A549 (cell line): Measurements from ENCODE around the gene CD68. TPM values are rescaled to one million over a fixed set of nuclear protein-coding genes. Genes with fewer than 3 reads are reported as not detected.

Experiments
- ATAC-seq, 2 experiments: fragments of 200-7000 bp in 1 of 2; fragments of >200 bp in 1 of 2; cut with Nextera tagmentation in 1 of 2; cut with Tn5 transposase in 1 of 2; 3 replicates each; pipeline versions ENCODE4 v1.8.0 to v1.9.1; 2018 to 2020; ENCODE audit warnings: mild to moderate bottlenecking in 1 of 2, moderate library complexity in 1 of 2
- CTCF ChIA-PET: fragments of 300-600 bp; sonication (Branson Sonifier 250); formaldehyde crosslinking; extraction: SDS; loops from one replicate; lab custom pipeline; 2021; ENCODE audit warnings: antibody characterized with exemption, inconsistent platforms; lab: Yijun Ruan, JAX
- POLR2A ChIA-PET: fragments of 350-600 bp; formaldehyde crosslinking; extraction: SDS; loops from one replicate; lab custom pipeline; 2021; ENCODE audit warnings: antibody characterized with exemption, inconsistent platforms; lab: Yijun Ruan, JAX
- DNase-seq, 2 experiments: peaks; one replicate each; pipeline versions ENCODE4 v3.0.0 to v3.0.0-alpha.2; 2011 to 2016; ENCODE audit warnings: low read depth in 1 of 2, low spot score in 1 of 2
- FAIRE-seq: peaks from 2 replicates; lab custom pipeline; 2011; peaks lifted over from hg19 to GRCh38; lab: Jason Lieb, UNC
- H3K27ac ChIP-seq, 2 experiments: fragments of >200 bp; sonication (Bioruptor Twin); formaldehyde crosslinking; 3 replicates each; pipeline ENCODE4 v1.5.1; 2016 to 2017
- H3K4me1 ChIP-seq: fragments of >200 bp; sonication (Bioruptor Twin); formaldehyde crosslinking; 3 replicates; pipeline ENCODE4 v1.6.1; 2016
- H3K4me2 ChIP-seq: fragments of >200 bp; sonication (Bioruptor Twin); formaldehyde crosslinking; 3 replicates; pipeline ENCODE4 v1.6.1; 2016
- H3K4me3 ChIP-seq: fragments of >200 bp; sonication (Bioruptor Twin); formaldehyde crosslinking; 3 replicates; pipeline ENCODE4 v1.5.1; 2016
- H3K9me3 ChIP-seq: fragments of >200 bp; sonication (Bioruptor Twin); formaldehyde crosslinking; 3 replicates; pipeline ENCODE4 v1.6.1; 2016
- ATOH8 ChIP-seq: fragments of 250-450 bp; sonication (Bioruptor Pico); IDR thresholded peaks from 2 replicates; pipeline ENCODE4 v1.5.0; 2020; ENCODE audit warnings: low read depth, mild to moderate bottlenecking, moderate library complexity
- BCL3 ChIP-seq: fragments of >200 bp; sonication (Bioruptor Twin); formaldehyde crosslinking; IDR thresholded peaks from 3 replicates; pipeline ENCODE4 v1.6.1; 2016
- BHLHE40 ChIP-seq: IDR thresholded peaks from 2 replicates; pipeline ENCODE4 v1.6.1; 2012; ENCODE audit warnings: low read depth, low read length, inconsistent platforms
- CBX2 ChIP-seq: fragments of 200-600 bp; sonication (generic); IDR thresholded peaks from 2 replicates; pipeline ENCODE4 v1.6.1; 2016; ENCODE audit warnings: low read depth, mild to moderate bottlenecking, borderline replicate concordance
- CEBPB ChIP-seq, 2 experiments: fragments of >200 bp in 1 of 2; sonication (Bioruptor Twin) in 1 of 2; formaldehyde crosslinking in 1 of 2; IDR thresholded peaks; 2 replicates each; pipeline ENCODE4 v1.6.1; 2012 to 2016
- CHD4 ChIP-seq: fragments of 200-600 bp; sonication (generic); IDR thresholded peaks from 2 replicates; pipeline ENCODE4 v1.6.1; 2016; ENCODE audit warnings: antibody characterized with exemption, mild to moderate bottlenecking, borderline replicate concordance
- EHMT2 ChIP-seq: fragments of 200-600 bp; sonication (generic); IDR thresholded peaks from 2 replicates; pipeline ENCODE4 v1.6.1; 2016; ENCODE audit warnings: antibody characterized with exemption, low read depth, mild to moderate bottlenecking, moderate library complexity
- ELK1 ChIP-seq: fragments of 150-350 bp; IDR thresholded peaks from 2 replicates; pipeline ENCODE4 v1.6.1; 2014; ENCODE audit warnings: low read depth, mild to moderate bottlenecking, low read length
- EP300 ChIP-seq, 2 experiments: fragments of >200 bp; sonication (Bioruptor Twin); formaldehyde crosslinking; IDR thresholded peaks; 2 replicates in 1 of 2; 3 replicates in 1 of 2; pipeline ENCODE4 v1.6.1; 2016 to 2017
- FOSB ChIP-seq: fragments of 250-450 bp; sonication (Bioruptor Pico); IDR thresholded peaks from 2 replicates; pipeline ENCODE4 v1.5.0; 2020; ENCODE audit warnings: mild to moderate bottlenecking, moderate library complexity
- FOXS1 ChIP-seq: fragments of 250-450 bp; sonication (Bioruptor Pico); IDR thresholded peaks from 2 replicates; pipeline ENCODE4 v1.5.0; 2020; ENCODE audit warnings: mild to moderate bottlenecking, moderate library complexity
- GATA3 ChIP-seq: IDR thresholded peaks from 2 replicates; pipeline ENCODE4 v1.6.1; 2012; ENCODE audit warnings: borderline replicate concordance
- HDAC2 ChIP-seq: fragments of 200-600 bp; sonication (generic); IDR thresholded peaks from 2 replicates; pipeline ENCODE4 v1.6.1; 2016
- HOXA7 ChIP-seq: fragments of 250-450 bp; sonication (Bioruptor Pico); IDR thresholded peaks from 2 replicates; pipeline ENCODE4 v1.5.0; 2020; ENCODE audit warnings: mild to moderate bottlenecking, moderate library complexity
- HOXB5 ChIP-seq: fragments of 250-450 bp; sonication (Bioruptor Pico); IDR thresholded peaks from 2 replicates; pipeline ENCODE4 v1.5.0; 2020; ENCODE audit warnings: mild to moderate bottlenecking, moderate library complexity
- KDM1A ChIP-seq: fragments of 200-600 bp; sonication (generic); IDR thresholded peaks from 2 replicates; pipeline ENCODE4 v1.6.1; 2016; ENCODE audit warnings: low read depth, mild to moderate bottlenecking
- KDM5A ChIP-seq: fragments of 200-600 bp; sonication (generic); IDR thresholded peaks from 2 replicates; pipeline ENCODE4 v1.6.1; 2016; ENCODE audit warnings: antibody characterized with exemption, mild to moderate bottlenecking
- MAFK ChIP-seq: fragments of 450-650 bp; IDR thresholded peaks from 2 replicates; pipeline ENCODE4 v1.6.1; 2014; ENCODE audit not compliant: partially characterized antibody
- MAZ ChIP-seq: fragments of 150-350 bp; IDR thresholded peaks from 2 replicates; pipeline ENCODE4 v1.6.1; 2014; ENCODE audit warnings: antibody characterized with exemption, low read depth, low read length, borderline replicate concordance
- NFE2L2 ChIP-seq: fragments of 150-350 bp; conservative IDR thresholded peaks from 2 replicates; pipeline ENCODE4 v1.6.1; 2014; ENCODE audit warnings: low read length
- NR3C1 ChIP-seq: fragments of >200 bp; sonication (Bioruptor Twin); formaldehyde crosslinking; IDR thresholded peaks from 3 replicates; pipeline ENCODE4 v1.6.1; 2017
- PHF8 ChIP-seq: fragments of 200-600 bp; sonication (generic); IDR thresholded peaks from 2 replicates; pipeline ENCODE4 v1.6.1; 2016; ENCODE audit warnings: low read depth, mild to moderate bottlenecking, antibody characterized with exemption, moderate library complexity, borderline replicate concordance
- POLR2A ChIP-seq: IDR thresholded peaks from 2 replicates; pipeline ENCODE4 v1.6.1; 2012; ENCODE audit warnings: mild to moderate bottlenecking, low read length
- RARB ChIP-seq: fragments of 250-450 bp; sonication (Bioruptor Pico); IDR thresholded peaks from 2 replicates; pipeline ENCODE4 v1.8.0; 2021; ENCODE audit warnings: mild to moderate bottlenecking, moderate library complexity
- RNF2 ChIP-seq: fragments of 200-600 bp; sonication (generic); IDR thresholded peaks from 2 replicates; pipeline ENCODE4 v1.6.1; 2016; ENCODE audit warnings: low read depth, mild to moderate bottlenecking, antibody characterized with exemption, moderate library complexity, borderline replicate concordance
- SMC3 ChIP-seq: fragments of >200 bp; sonication (Bioruptor Twin); formaldehyde crosslinking; IDR thresholded peaks from 3 replicates; pipeline ENCODE4 v1.6.1; 2018; ENCODE audit warnings: inconsistent platforms
- TFCP2L1 ChIP-seq: fragments of 250-450 bp; sonication (Bioruptor Pico); IDR thresholded peaks from 2 replicates; pipeline ENCODE4 v1.5.0; 2021; ENCODE audit warnings: mild to moderate bottlenecking
- ZC3H11A ChIP-seq: fragments of 450-650 bp; IDR thresholded peaks from 2 replicates; pipeline ENCODE4 v1.6.1; 2014; ENCODE audit warnings: antibody characterized with exemption, mild to moderate bottlenecking
- ZNF302 ChIP-seq: fragments of 250-450 bp; sonication (Bioruptor Pico); IDR thresholded peaks from 2 replicates; pipeline ENCODE4 v1.9.0; 2021; ENCODE audit warnings: inconsistent platforms, mild to moderate bottlenecking, moderate library complexity
- WGBS: methylation state at CpG from one replicate; pipeline ENCODE4 v1.1.6; 2017; ENCODE audit errors: missing lambda C conversion rate; 5-methylcytosine and 5-hydroxymethylcytosine counted together
- polyA plus RNA-seq, 4 experiments: library from polyadenylated mRNA; depleted of rRNA in 3 of 4; stranded (reverse); fragments of >200 nt; fragmentation: RNase III in 1 of 4; extraction: RNeasy Plus Mini Kit Qiagen cat#74134 plus additional on column Dnase treatment in 1 of 4; gene quantifications; 2 replicates in 3 of 4; 3 replicates in 1 of 4; pipeline ENCODE4 v1.2.3, GENCODE V29; 2011 to 2017
- TF ChIP-seq, protein P1 (sequence below): IDR thresholded peaks from 2 replicates; pipeline ENCODE4 v1.6.1; 2012; ENCODE audit warnings: low read depth, borderline replicate concordance
- TF ChIP-seq, protein P2 (sequence below): IDR thresholded peaks from 2 replicates; pipeline ENCODE4 v1.6.1; 2012

CD68 gene
- polyA plus RNA-seq, 2 of the 4 experiments (the other 2 are of a cell fraction), result 9.8 to 17.7 TPM

GRCh38 chr17:7611635-7612293 is 32.3 kb downstream of the CD68 start:
- H3K9me3 ChIP-seq, result no peaks in the 10 kb centered on the region
- H3K4me1 ChIP-seq, result peaks cover 29% of the 10 kb centered on the region
- no peak for DNase-seq
- FAIRE-seq, result no peak
- 68% methylated on average over 3 of the region's 3 CpGs for WGBS
- H3K27ac ChIP-seq, result peak overlapping the region; percentile 40 to 66; a peak in 5 of 6 replicates
- no peak for ATAC-seq
- H3K4me2 ChIP-seq, result peak overlapping the region; percentile 91
- ChIA-PET CTCF (interaction anchor here (0.6 to 7.7 kb wide), 13 partner anchors 11 to 149 kb away, joined by 3 to 56 read pairs (median 5); partner anchors contain the start of genes SAT2, SOX15, TP53 and WRAP53), POLR2A (interaction anchor here (1.1 to 6.1 kb wide), 2 partner anchors 40 to 76 kb away, joined by 3 to 58 read pairs; partner anchors contain the start of genes ATP1B2, TP53 and WRAP53)
- peak; percentile 82 for TF ChIP-seq NFE2L2
- peak; percentile 99 for TF ChIP-seq MAFK
- no peak for TF ChIP-seq KDM1A
- no peak overlapping the region for H3K4me3 ChIP-seq

GRCh38 chr17:7612294-7612640 is 32.8 kb downstream of the CD68 start:
- no peaks in the 10 kb centered on the region for H3K9me3 ChIP-seq
- FAIRE-seq (peak; percentile 51), DNase-seq (no peak), ATAC-seq (no peak)
- H3K4me2 ChIP-seq, result peak overlapping the region; percentile 91
- peaks cover 29% of the 10 kb centered on the region for H3K4me1 ChIP-seq
- peak overlapping the region; percentile 40 to 66; a peak in 4 of 6 replicates for H3K27ac ChIP-seq
- TF ChIP-seq FOXS1 (CRISPR knock-in tag), result no peak
- TF ChIP-seq NR3C1, result no peak
- TF ChIP-seq MAFK, result no peak
- no peak for TF ChIP-seq HDAC2
- no peak for TF ChIP-seq ZC3H11A
- no peak for TF ChIP-seq FOSB (CRISPR knock-in tag)
- TF ChIP-seq HOXA7 (CRISPR knock-in tag), result no peak
- TF ChIP-seq ELK1, result no peak
- TF ChIP-seq HOXB5 (CRISPR knock-in tag), result no peak
- no peak for TF ChIP-seq BHLHE40
- TF ChIP-seq MAZ, result no peak
- no peak for TF ChIP-seq EP300 (IDR thresholded peaks at IDR 0.05)
- no peak for TF ChIP-seq NFE2L2
- no peak for TF ChIP-seq KDM5A
- no peak for TF ChIP-seq RNF2
- TF ChIP-seq CEBPB (IDR thresholded peaks at IDR 0.05), result no peak
- TF ChIP-seq CBX2, result no peak
- TF ChIP-seq CHD4, result no peak
- TF ChIP-seq PHF8, result no peak
- ChIA-PET POLR2A (interaction anchor here (6.1 kb wide), 1 partner anchor 75 kb away, joined by 58 read pairs; the partner anchor contains the start of genes TP53 and WRAP53), CTCF (interaction anchor here (0.9 to 7.7 kb wide), 9 partner anchors 11 to 150 kb away, joined by 3 to 56 read pairs (median 5); partner anchors contain the start of genes SAT2, SOX15, TP53 and WRAP53)
- WGBS, result 96% methylated on average over 1 of the region's 1 CpG
- no peak overlapping the region for H3K4me3 ChIP-seq

DNA sequence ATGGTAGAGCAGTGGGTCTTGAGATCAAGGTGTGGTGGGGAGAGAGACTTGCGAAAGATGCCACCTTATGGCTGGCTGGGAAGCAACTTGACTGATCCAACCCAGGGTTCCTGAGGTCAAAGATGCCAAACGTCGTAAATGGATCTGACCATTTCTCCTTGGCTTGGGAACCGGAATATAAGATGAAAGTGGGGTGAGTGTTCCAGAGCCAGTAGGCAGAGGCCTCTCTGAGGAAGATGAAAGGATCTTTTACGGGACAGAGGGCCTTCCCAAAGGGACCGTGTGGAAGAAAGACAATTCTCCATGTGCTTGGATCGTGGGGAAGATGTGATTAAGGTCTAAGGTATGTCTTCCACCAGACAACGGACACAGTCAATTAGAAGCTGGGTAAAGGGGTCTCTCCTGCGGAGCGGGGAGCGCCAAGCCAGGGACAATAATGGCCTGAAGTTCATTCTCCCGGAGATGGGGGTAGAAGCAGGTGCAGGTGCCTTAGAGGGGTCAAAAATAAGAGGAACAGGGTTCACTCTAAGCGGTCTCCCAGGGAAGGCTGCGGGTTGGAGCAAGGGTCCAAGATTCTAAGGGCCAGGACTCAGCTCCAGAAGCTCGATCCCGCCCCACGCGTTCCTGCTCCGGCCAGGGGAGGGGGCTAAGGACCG is 34.5 kb downstream of the CD68 start:
- CTCF ChIA-PET, result interaction anchor here (0.8 to 14.2 kb wide), 17 partner anchors 10 to 260 kb away, joined by 3 to 130 read pairs (median 8); partner anchors contain the start of genes SAT2, SHBG, SOX15 and TP53
- Histone ChIP-seq H3K4me3 (peak overlapping the region; percentile 84), H3K4me1 (peaks cover 29% of the 10 kb centered on the region), H3K9me3 (no peaks in the 10 kb centered on the region), H3K4me2 (peak overlapping the region; percentile 91), H3K27ac (peak overlapping the region; percentile 92 to 95)
- WGBS, result 5% methylated on average over 20 of the region's 20 CpGs
- DNase-seq (peak in 1 of 2 experiments; percentile 54), FAIRE-seq (no peak), ATAC-seq (peak; percentile 2 to 14; a peak in 4 of 6 replicates)
- POLR2A ChIA-PET, result interaction anchor here (1.7 to 6.1 kb wide), 5 partner anchors 13 to 130 kb away, joined by 4 to 58 read pairs (median 15); partner anchors contain the start of genes CD68, MPDU1, POLR2A and SAT2
- TF ChIP-seq ZNF302 (CRISPR knock-in tag) (no peak), EHMT2 (no peak), GATA3 (no peak), BCL3 (no peak), SMC3 (no peak), POLR2A (no peak), ATOH8 (CRISPR knock-in tag) (no peak), TFCP2L1 (CRISPR knock-in tag) (no peak), HDAC2 (no peak), NR3C1 (no peak), HOXB5 (CRISPR knock-in tag) (no peak), RARB (no peak)
- TF ChIP-seq, protein P1, sequence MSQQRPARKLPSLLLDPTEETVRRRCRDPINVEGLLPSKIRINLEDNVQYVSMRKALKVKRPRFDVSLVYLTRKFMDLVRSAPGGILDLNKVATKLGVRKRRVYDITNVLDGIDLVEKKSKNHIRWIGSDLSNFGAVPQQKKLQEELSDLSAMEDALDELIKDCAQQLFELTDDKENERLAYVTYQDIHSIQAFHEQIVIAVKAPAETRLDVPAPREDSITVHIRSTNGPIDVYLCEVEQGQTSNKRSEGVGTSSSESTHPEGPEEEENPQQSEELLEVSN, result no peak
- TF ChIP-seq, protein P2, sequence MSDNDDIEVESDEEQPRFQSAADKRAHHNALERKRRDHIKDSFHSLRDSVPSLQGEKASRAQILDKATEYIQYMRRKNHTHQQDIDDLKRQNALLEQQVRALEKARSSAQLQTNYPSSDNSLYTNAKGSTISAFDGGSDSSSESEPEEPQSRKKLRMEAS, result peak; percentile 19; the same call in 1 of the 2 replicates
